ENCODE measurements around the gene RAPGEF6.

DNA sequence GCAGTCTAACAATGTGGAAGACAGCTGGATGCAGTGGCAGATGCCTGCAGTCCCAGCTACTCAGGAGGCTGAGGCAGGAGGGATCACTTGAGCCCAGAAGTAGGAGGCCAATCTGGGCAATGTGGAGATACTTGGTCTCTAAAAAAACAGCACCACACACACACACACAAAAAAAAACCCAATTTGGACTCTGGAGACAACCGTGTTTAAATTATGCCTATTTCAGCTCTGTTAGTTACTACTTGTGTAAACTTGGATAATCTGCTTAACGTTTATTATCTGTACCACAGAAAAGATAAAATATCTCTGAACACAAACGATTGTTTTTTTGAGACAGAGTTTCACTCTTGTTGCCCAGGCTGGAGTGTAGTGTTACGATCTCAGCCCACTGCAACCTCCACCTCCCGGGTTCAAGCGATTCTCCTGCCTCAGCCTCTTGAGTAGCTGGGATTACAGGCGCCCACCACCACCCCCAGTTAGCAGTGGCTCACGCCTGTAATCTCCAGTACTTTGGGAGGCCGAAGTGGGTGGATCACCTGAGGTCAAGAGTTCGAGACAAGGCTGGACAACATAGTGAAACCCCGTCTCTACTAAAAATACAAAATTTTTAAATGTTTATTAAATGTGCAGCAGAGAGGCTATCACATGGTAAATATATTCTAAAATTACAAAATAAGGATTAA is 17.7 kb downstream of the RAPGEF6 start:
- no peak for TF ChIP-seq POLR2AphosphoS5 (IDR thresholded peaks at IDR 0.05; ENCODE audit: borderline replicate concordance, low read depth, low read length)
- no peak for TF ChIP-seq EZH2 (IDR thresholded peaks at IDR 0.05)
- no peak for TF ChIP-seq FOXP2 (optimal IDR thresholded peaks at IDR 0.05; ENCODE audit: control extremely low read depth, extremely low read length, insufficient read depth)

Measured in SK-N-MC (cell line).